MM.1S (cell line): ENCODE data around the gene VGLL4.

Experiments
- EZH2 ChIP-seq: fragments of 300-600 bp; sonication (generic); optimal IDR thresholded peaks from 2 replicates; pipeline ENCODE3; 2017; ENCODE audit warnings: low read depth, mild to moderate bottlenecking, antibody characterized with exemption, low read length, mixed read lengths
- EZH2phosphoT487 ChIP-seq: fragments of 300-600 bp; sonication (generic); IDR thresholded peaks from 2 replicates; pipeline ENCODE4 v1.6.1; 2018; ENCODE audit warnings: antibody characterized with exemption, low read length
- TF ChIP-seq, protein P1 (sequence below): fragments of 300-600 bp; sonication (generic); IDR thresholded peaks from 2 replicates; pipeline ENCODE4 v1.5.1; 2016; ENCODE audit warnings: antibody characterized with exemption, low read length, mixed read lengths

DNA sequence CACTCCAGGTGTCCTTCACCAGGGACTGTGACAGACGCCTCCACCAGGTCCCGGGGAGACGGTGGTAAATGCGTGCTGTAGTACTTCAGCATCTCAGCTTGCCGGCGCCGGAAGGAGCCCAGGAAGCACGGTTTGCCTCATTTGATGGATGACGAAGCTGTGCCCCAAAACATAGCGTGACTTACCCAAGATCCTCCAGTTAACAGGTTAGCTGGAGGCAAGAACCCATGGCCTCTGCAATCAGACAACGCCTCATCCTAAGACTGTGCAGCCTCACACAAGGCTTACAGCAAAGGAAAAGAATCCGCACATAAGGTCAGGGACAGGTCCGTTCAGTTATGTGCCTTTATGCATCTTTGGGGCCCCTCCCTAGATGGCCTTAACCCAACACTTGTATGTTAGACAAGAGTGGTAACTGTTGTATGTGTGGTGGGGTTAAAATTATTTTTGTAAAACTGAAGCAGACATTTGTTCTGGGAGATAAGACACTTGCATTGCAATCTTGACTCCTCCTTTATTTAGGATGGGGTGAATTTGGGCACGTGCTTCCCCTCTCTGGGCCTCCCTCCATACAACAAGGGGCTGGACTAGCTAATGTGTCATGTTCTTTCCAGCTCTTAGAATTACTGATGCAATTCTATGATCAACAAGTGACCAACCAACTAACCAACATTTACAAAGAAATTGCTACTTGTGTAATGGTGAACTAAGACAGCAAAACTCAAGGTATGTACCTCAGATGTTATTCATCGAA is 39.4 kb downstream of the VGLL4 start:
- TF ChIP-seq, protein P1, sequence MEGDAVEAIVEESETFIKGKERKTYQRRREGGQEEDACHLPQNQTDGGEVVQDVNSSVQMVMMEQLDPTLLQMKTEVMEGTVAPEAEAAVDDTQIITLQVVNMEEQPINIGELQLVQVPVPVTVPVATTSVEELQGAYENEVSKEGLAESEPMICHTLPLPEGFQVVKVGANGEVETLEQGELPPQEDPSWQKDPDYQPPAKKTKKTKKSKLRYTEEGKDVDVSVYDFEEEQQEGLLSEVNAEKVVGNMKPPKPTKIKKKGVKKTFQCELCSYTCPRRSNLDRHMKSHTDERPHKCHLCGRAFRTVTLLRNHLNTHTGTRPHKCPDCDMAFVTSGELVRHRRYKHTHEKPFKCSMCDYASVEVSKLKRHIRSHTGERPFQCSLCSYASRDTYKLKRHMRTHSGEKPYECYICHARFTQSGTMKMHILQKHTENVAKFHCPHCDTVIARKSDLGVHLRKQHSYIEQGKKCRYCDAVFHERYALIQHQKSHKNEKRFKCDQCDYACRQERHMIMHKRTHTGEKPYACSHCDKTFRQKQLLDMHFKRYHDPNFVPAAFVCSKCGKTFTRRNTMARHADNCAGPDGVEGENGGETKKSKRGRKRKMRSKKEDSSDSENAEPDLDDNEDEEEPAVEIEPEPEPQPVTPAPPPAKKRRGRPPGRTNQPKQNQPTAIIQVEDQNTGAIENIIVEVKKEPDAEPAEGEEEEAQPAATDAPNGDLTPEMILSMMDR, result no peak
- no peak for TF ChIP-seq EZH2
- no peak for TF ChIP-seq EZH2phosphoT487
